Ovary (tissue), 3 donors: ENCODE measurements around the gene STX2.

Experiments
- CTCF ChIP-seq, 3 donors: fragments of 450-650 bp in 2 of 3; fragments of 200-600 bp in 1 of 3; IDR thresholded peaks; one replicate each; pipeline versions ENCODE4 v1.5.1 to v1.8.0; 2016 to 2022; ENCODE audit warnings: antibody characterized with exemption in 3 of 3, mild to moderate bottlenecking in 1 of 3
- POLR2A ChIP-seq: fragments of 450-650 bp; IDR thresholded peaks from one replicate; pipeline ENCODE4 v1.6.1; 2017; ENCODE audit warnings: antibody characterized with exemption, mild to moderate bottlenecking, moderate library complexity
- donor health status: DM: no; HTN: no; CAD: no.

- TF ChIP-seq CTCF (IDR thresholded peaks at IDR 0.05) (no peak), POLR2A (no peak)
Observed at GRCh38 chr12:130761537-130762318, 77.3 kb downstream of the STX2 start.
